Uterus (tissue), 2 donors: ENCODE measurements around the gene B3GLCT.

Experiments used
- POLR2A ChIP-seq, 2 donors: fragments of 450-650 bp; IDR thresholded peaks; one replicate each; pipeline ENCODE4 v1.6.1; 2016; ENCODE audit warnings: antibody characterized with exemption in 2 of 2, mild to moderate bottlenecking in 1 of 2, moderate library complexity in 1 of 2
- TF ChIP-seq, protein P1 (sequence below), 4 experiments: fragments of 200-600 bp in 2 of 4; fragments of 450-650 bp in 2 of 4; sonication (generic) in 2 of 4; IDR thresholded peaks; one replicate each; pipeline ENCODE4 v1.5.1; 2016 to 2019; ENCODE audit warnings: antibody characterized with exemption in 4 of 4, mild to moderate bottlenecking in 2 of 4, moderate library complexity in 1 of 4

DNA sequence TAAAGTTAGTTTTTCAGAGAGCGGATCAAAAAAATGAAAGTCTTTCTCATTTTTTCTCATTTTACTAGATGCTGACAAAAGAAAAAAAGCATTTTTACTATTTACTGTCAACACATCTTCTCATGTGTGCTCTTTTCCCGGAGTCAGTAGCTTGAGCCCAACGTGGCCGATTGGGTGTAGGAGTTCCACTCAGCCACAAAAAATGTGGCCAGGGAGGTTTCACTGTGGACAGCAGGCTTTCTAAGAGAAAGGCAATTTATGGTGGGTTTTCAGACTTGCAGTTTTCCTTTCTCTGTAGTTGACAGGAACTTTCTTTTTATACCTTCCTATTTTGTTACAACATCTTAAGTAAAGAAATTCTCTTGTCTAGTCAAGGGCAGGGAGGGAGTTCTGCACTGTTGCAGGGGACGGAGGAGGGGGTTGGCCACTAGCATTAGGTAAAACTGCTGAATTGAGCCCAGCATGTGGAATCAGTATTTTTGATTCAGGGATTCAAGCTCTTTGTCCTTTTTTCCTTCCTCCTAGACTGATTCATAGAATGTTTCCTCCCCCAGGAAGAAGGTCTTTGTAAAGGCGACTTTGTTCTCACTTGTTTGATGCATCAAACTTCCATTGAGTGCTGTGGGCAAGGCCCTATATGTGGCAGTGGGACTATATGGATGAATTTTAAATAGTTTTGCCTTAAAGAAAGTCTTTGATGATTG is 123.1 kb downstream of the B3GLCT start:
- TF ChIP-seq, protein P1, sequence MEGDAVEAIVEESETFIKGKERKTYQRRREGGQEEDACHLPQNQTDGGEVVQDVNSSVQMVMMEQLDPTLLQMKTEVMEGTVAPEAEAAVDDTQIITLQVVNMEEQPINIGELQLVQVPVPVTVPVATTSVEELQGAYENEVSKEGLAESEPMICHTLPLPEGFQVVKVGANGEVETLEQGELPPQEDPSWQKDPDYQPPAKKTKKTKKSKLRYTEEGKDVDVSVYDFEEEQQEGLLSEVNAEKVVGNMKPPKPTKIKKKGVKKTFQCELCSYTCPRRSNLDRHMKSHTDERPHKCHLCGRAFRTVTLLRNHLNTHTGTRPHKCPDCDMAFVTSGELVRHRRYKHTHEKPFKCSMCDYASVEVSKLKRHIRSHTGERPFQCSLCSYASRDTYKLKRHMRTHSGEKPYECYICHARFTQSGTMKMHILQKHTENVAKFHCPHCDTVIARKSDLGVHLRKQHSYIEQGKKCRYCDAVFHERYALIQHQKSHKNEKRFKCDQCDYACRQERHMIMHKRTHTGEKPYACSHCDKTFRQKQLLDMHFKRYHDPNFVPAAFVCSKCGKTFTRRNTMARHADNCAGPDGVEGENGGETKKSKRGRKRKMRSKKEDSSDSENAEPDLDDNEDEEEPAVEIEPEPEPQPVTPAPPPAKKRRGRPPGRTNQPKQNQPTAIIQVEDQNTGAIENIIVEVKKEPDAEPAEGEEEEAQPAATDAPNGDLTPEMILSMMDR (IDR thresholded peaks at IDR 0.05) = no peak
- no peak for TF ChIP-seq POLR2A (IDR thresholded peaks at IDR 0.05)
